GM12891 (cell line): ENCODE results near the gene MAPK8.

Source experiments
- DNase-seq: peaks from one replicate; pipeline ENCODE4 v3.0.0; 2011; ENCODE audit warnings: low spot score; ENCODE audit not compliant: insufficient read length
- FAIRE-seq: peaks from 2 replicates; lab custom pipeline; 2011; peaks lifted over from hg19 to GRCh38; lab: Jason Lieb, UNC
- PAX5 ChIP-seq: IDR thresholded peaks from 2 replicates; pipeline ENCODE4 v1.6.1; 2011; ENCODE audit warnings: low read length, moderate library complexity, mild to moderate bottlenecking; ENCODE audit not compliant: insufficient read depth, severe bottlenecking
- POLR2A ChIP-seq: IDR thresholded peaks from 2 replicates; pipeline ENCODE4 v1.6.1; 2011; ENCODE audit warnings: low read depth, low read length, control low read depth
- POLR2AphosphoS5 ChIP-seq: IDR thresholded peaks from 2 replicates; pipeline ENCODE4 v1.6.1; 2011; ENCODE audit warnings: low read depth, low read length, control low read depth
- POU2F2 ChIP-seq: IDR thresholded peaks from 2 replicates; pipeline ENCODE4 v1.6.1; 2011; ENCODE audit warnings: low read depth, mild to moderate bottlenecking, control low read depth, low read length, moderate library complexity
- SPI1 ChIP-seq: IDR thresholded peaks from 2 replicates; pipeline ENCODE4 v1.6.1; 2011; ENCODE audit warnings: low read depth, low read length, control low read depth
- TAF1 ChIP-seq: IDR thresholded peaks from 2 replicates; pipeline ENCODE4 v1.6.1; 2011; ENCODE audit warnings: low read depth, low read length, control low read depth

MAPK8 gene

GRCh38 chr10:48377751-48378530 lies 71.5 kb downstream of the MAPK8 start:
- no peak for TF ChIP-seq TAF1
- DNase-seq, result no peak
- no peak for FAIRE-seq

GRCh38 chr10:48378675-48379074 lies 72.2 kb downstream of the MAPK8 start:
- DNase-seq (no peak), FAIRE-seq (no peak)
- TF ChIP-seq TAF1 (no peak), SPI1 (no peak), PAX5 (no peak), POU2F2 (no peak), POLR2AphosphoS5 (no peak), POLR2A (no peak)

- no peak for FAIRE-seq
- no peak for DNase-seq
- TF ChIP-seq POU2F2 (no peak), PAX5 (no peak), POLR2A (no peak), TAF1 (no peak), POLR2AphosphoS5 (no peak), SPI1 (no peak)
These were observed 75.5 kb downstream of the MAPK8 start for GRCh38 chr10:48381971-48382370.

- no peak for TF ChIP-seq PAX5
- TF ChIP-seq TAF1, result no peak
- no peak for TF ChIP-seq POLR2A
- no peak for TF ChIP-seq POLR2AphosphoS5
- TF ChIP-seq SPI1, result no peak
- no peak for TF ChIP-seq POU2F2
- FAIRE-seq (no peak), DNase-seq (no peak)
These were observed 76.5 kb downstream of the MAPK8 start for GRCh38 chr10:48382982-48383381.

- no peak for DNase-seq
- FAIRE-seq, result no peak
These were observed 76.9 kb downstream of the MAPK8 start for GRCh38 chr10:48383393-48383792.

GRCh38 chr10:48384699-48384982 lies 78.2 kb downstream of the MAPK8 start:
- no peak for TF ChIP-seq POLR2AphosphoS5
- TF ChIP-seq POLR2A, result no peak
- no peak for TF ChIP-seq PAX5
- no peak for TF ChIP-seq SPI1
- TF ChIP-seq TAF1, result no peak
- no peak for TF ChIP-seq POU2F2
- DNase-seq, result no peak
- no peak for FAIRE-seq

More at GRCh38 chr10:48383393-48383792, 76.9 kb downstream of the MAPK8 start:
- TF ChIP-seq PAX5, result no peak
- no peak for TF ChIP-seq TAF1
- no peak for TF ChIP-seq POU2F2
- TF ChIP-seq SPI1, result no peak
- TF ChIP-seq POLR2A, result no peak
- no peak for TF ChIP-seq POLR2AphosphoS5

- FAIRE-seq (no peak), DNase-seq (no peak)
- TF ChIP-seq PAX5 (no peak), TAF1 (no peak), POLR2AphosphoS5 (no peak), POLR2A (no peak), SPI1 (no peak), POU2F2 (no peak)
These were observed 82.8 kb downstream of the MAPK8 start for GRCh38 chr10:48389272-48389671.

- no peak for DNase-seq
- no peak for FAIRE-seq
- no peak for TF ChIP-seq POLR2AphosphoS5
These were observed 83.5 kb downstream of the MAPK8 start for GRCh38 chr10:48389846-48390557.

GRCh38 chr10:48390558-48390871 lies 84.0 kb downstream of the MAPK8 start:
- FAIRE-seq, result no peak
- no peak for TF ChIP-seq PAX5
- TF ChIP-seq TAF1, result no peak
- TF ChIP-seq POU2F2, result no peak
- TF ChIP-seq SPI1, result no peak

More at GRCh38 chr10:48390558-48390871, 84.0 kb downstream of the MAPK8 start:
- DNase-seq, result no peak
